ENCODE data around the gene SPOCK1. TPM values are rescaled to one million over a fixed set of nuclear protein-coding genes. Genes with fewer than 3 reads are reported as not detected.

SPOCK1 gene
- total RNA-seq, 1 experiment from 2014 or later: 4.0 TPM

DNA sequence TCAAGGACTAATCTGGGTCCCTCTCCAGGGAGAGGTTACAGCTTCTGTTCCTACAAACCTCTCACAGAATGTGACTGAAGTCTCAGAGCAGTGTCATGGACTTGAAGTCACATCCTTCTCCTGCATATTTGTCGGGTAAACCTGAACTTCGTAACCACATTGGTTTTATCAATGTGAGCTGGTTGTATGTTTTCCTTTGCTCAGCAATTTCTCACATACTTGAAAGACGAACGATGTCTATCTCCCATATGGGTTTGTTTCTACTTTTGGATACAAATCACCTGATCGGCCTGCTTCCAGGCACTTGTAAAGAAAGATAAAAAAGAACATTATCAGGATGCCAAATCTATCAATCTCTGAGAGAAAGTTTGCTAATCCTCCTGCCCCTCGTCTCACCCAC, 411.0 kb downstream of the SPOCK1 start:
- Histone ChIP-seq H3K27ac (ENCODE audit: low read depth, low read length, poor library complexity, severe bottlenecking) (no peak overlapping the region), H3K4me3 (ENCODE audit: low read depth, low read length, poor library complexity, severe bottlenecking) (no peak overlapping the region)
- no peak for TF ChIP-seq EZH2 (IDR thresholded peaks at IDR 0.05; ENCODE audit: borderline replicate concordance, low read depth, low read length, poor library complexity, severe bottlenecking)
- TF ChIP-seq, protein P1, sequence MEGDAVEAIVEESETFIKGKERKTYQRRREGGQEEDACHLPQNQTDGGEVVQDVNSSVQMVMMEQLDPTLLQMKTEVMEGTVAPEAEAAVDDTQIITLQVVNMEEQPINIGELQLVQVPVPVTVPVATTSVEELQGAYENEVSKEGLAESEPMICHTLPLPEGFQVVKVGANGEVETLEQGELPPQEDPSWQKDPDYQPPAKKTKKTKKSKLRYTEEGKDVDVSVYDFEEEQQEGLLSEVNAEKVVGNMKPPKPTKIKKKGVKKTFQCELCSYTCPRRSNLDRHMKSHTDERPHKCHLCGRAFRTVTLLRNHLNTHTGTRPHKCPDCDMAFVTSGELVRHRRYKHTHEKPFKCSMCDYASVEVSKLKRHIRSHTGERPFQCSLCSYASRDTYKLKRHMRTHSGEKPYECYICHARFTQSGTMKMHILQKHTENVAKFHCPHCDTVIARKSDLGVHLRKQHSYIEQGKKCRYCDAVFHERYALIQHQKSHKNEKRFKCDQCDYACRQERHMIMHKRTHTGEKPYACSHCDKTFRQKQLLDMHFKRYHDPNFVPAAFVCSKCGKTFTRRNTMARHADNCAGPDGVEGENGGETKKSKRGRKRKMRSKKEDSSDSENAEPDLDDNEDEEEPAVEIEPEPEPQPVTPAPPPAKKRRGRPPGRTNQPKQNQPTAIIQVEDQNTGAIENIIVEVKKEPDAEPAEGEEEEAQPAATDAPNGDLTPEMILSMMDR (conservative IDR thresholded peaks at IDR 0.05; ENCODE audit: low read depth, low read length): no peak

DNA sequence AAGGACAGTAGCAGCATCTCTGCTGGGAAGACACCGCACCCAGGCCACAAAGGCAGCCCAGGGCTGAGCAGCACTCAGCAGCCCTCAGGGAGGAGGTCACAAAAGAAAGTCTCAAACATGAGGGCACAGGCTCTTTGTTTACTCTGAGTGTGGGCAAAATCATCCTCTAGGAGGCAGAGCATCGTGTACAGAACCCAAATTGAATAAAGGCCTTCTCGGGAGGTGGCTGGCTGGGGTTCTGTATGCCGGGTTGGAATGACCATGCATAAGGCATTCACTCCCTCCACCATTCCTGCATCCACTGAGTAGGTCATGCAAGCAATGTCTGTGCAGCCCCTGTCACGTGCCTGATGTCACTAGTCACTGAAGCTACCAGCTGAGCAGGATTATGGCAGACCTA, 412.8 kb downstream of the SPOCK1 start:
- Histone ChIP-seq H3K4me3 (ENCODE audit: low read depth, low read length, poor library complexity, severe bottlenecking) (no peak overlapping the region), H3K9me3 (ENCODE audit: low read depth, low read length, poor library complexity, severe bottlenecking) (no peaks in the 10 kb centered on the region), H3K36me3 (ENCODE audit: insufficient read depth, low read length, poor library complexity, severe bottlenecking) (no peaks in the 10 kb centered on the region), H3K27ac (ENCODE audit: low read depth, low read length, poor library complexity, severe bottlenecking) (no peak overlapping the region), H3K27me3 (replicated peaks; ENCODE audit: insufficient read depth, low read depth, low read length, poor library complexity) (no peaks in the 10 kb centered on the region), H3K4me1 (ENCODE audit: insufficient read depth, low read length, poor library complexity, severe bottlenecking) (peaks cover 10% of the 10 kb centered on the region)
- POLR2A ChIA-PET (ENCODE audit: low non-redundant PET): no interaction called here
- no TSS peak for BruUV-seq (replicated peaks)
- no peak for DNase-seq (ENCODE audit: low spot score)
- CTCF ChIA-PET: interaction anchor here (0.6 kb wide), 1 partner anchor 12 kb away, joined by 3 read pairs; no protein-coding TSS in a partner anchor
- intact Hi-C loops (cut with micrococcal nuclease; ENCODE audit: unreplicated experiment): no loop called here
- no peak for TF ChIP-seq EZH2 (IDR thresholded peaks at IDR 0.05; ENCODE audit: borderline replicate concordance, low read depth, low read length, poor library complexity, severe bottlenecking)
- TF ChIP-seq, protein P1 (conservative IDR thresholded peaks at IDR 0.05; ENCODE audit: low read depth, low read length): no peak

More for the DNA sequence above, 411.0 kb downstream of the SPOCK1 start:
- Histone ChIP-seq H3K27me3 (replicated peaks; ENCODE audit: insufficient read depth, low read depth, low read length, poor library complexity) (no peaks in the 10 kb centered on the region), H3K9me3 (ENCODE audit: low read depth, low read length, poor library complexity, severe bottlenecking) (no peaks in the 10 kb centered on the region), H3K4me1 (ENCODE audit: insufficient read depth, low read length, poor library complexity, severe bottlenecking) (peaks cover 10% of the 10 kb centered on the region), H3K36me3 (ENCODE audit: insufficient read depth, low read length, poor library complexity, severe bottlenecking) (no peaks in the 10 kb centered on the region)
- CTCF ChIA-PET: no interaction called here
- DNase-seq (ENCODE audit: low spot score): no peak
- no TSS peak for BruUV-seq (replicated peaks)
- POLR2A ChIA-PET (ENCODE audit: low non-redundant PET): no interaction called here
- intact Hi-C loops (cut with micrococcal nuclease; ENCODE audit: unreplicated experiment): no loop called here

- POLR2A ChIA-PET (ENCODE audit: low non-redundant PET): no interaction called here
- H3K27ac ChIP-seq (ENCODE audit: low read depth, low read length, poor library complexity, severe bottlenecking): no peak overlapping the region
- H3K27me3 ChIP-seq (replicated peaks; ENCODE audit: insufficient read depth, low read depth, low read length, poor library complexity): no peaks in the 10 kb centered on the region
- DNase-seq (ENCODE audit: low spot score): no peak
- intact Hi-C loops (cut with micrococcal nuclease; ENCODE audit: unreplicated experiment): no loop called here
- no TSS peak for BruUV-seq (replicated peaks)
- CTCF ChIA-PET: no interaction called here
- no peaks in the 10 kb centered on the region for H3K36me3 ChIP-seq (ENCODE audit: insufficient read depth, low read length, poor library complexity, severe bottlenecking)
- no peak overlapping the region for H3K4me3 ChIP-seq (ENCODE audit: low read depth, low read length, poor library complexity, severe bottlenecking)
- H3K4me1 ChIP-seq (ENCODE audit: insufficient read depth, low read length, poor library complexity, severe bottlenecking): no peaks in the 10 kb centered on the region
- H3K9me3 ChIP-seq (ENCODE audit: low read depth, low read length, poor library complexity, severe bottlenecking): no peaks in the 10 kb centered on the region
- no peak for TF ChIP-seq EZH2 (IDR thresholded peaks at IDR 0.05; ENCODE audit: borderline replicate concordance, low read depth, low read length, poor library complexity, severe bottlenecking)
- TF ChIP-seq, protein P1 (conservative IDR thresholded peaks at IDR 0.05; ENCODE audit: low read depth, low read length): no peak
Observed at GRCh38 chr5:137085206-137085605, 413.9 kb downstream of the SPOCK1 start.

Measured in A673 (cell line).